IPS DF 19.7 (cell line): Measurements from ENCODE around the gene SYPL2.
"Not testable (repeated sequence)": the region's sequence is repeated elsewhere in the genome, so short reads cannot be mapped to it uniquely, and the experiment has no call there.

Experiments
- DNase-seq: peaks from one replicate; pipeline ENCODE4 v3.0.0-alpha.2; 2013; ENCODE audit warnings: low read depth, low spot score

The SYPL2 gene

DNA sequence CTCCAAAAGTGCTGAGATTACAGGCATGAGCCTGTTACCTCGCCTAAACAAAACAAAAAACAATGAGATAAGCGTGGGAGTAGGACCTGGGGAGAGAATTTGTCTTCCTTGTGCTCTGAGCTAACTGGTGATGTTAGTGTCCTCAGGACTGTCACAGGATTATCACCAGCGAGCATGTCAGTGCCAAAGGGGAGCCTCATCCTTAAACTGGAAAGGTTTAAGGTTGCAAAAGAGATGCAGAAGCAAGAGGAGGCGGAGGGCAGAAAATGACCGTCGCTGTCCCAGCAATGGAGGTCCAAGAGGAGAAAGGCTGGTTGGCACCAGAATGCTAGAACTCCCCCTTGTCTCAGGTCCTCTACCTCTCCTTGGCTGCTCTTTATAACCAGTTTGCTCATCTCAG lies 3.9 kb downstream of the SYPL2 start:
- no peak for DNase-seq

DNA sequence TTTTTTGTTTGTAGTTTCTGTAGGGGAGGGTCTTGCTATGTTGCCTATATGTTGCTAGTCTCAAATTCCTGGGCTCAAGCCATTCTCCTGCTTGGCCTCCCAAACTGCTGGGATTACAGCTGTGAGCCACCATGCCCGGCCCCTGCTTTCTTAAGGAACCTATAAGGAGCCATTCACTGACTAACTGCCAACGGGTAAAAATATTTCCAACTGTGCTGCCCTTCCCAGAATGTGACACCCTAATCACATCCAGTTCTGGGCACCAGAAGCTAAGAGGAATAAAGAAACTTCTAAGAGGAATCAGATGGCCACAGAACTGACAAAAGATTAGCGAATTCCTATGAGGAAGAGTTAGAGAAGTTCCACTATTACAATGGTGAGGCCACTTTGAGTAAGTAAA lies 6.4 kb downstream of the SYPL2 start:
- no peak for DNase-seq

DNA sequence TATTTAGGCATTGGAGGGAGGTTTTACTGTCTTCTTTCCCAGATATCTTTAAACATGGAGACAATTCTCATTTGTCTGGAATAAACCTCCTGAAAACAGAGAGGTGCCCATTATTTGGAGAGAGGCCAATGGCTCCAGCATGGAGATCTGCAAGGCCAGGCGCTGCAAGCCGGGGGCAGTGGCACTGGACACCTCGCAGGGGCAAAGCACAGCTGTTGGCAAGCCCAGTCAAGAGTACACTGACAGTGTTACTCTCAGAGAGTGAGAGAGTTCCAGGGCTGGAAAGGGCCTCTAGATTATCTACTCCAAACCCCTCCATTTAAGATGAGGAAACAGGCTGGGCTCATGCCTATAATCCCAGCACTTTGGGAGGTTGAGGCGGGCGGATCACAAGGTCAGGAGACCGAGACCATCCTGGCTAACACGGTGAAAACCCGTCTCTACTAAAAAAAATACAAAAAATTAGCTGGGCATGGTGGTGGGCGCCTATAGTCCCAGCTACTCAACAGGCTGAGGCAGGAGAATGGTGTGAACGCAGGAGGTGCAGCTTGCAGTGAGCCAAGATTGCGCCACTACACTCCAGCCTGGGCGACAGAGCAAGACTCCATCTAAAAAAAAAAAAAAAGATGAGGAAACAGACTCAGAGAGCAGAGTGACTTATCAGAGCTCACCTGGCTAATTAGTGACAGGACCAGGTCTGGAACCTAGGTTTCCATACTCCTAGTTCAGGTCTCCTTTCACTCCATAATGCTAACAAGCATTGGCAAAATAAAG lies 7.1 kb downstream of the SYPL2 start:
- DNase-seq: not testable (repeated sequence)

DNA sequence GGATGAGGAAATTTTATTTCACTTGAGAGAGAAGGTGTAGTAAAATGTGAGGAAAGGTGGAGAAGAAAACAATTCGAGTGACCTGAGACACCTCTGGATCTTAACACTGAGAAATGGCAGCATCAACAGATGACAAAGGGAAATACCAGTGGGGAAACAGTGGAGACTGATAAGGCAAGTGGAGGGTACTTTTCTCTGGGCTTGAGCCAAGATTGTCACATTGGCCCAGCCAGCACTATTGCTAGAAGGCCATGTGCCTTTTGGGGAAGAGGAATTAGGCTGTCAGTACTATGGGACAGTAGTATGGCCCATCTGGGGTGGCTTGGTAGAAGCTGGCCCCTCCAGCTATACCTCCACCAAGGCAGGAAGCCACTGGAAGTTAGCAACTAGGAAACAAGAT lies 8.4 kb downstream of the SYPL2 start:
- no peak for DNase-seq

DNA sequence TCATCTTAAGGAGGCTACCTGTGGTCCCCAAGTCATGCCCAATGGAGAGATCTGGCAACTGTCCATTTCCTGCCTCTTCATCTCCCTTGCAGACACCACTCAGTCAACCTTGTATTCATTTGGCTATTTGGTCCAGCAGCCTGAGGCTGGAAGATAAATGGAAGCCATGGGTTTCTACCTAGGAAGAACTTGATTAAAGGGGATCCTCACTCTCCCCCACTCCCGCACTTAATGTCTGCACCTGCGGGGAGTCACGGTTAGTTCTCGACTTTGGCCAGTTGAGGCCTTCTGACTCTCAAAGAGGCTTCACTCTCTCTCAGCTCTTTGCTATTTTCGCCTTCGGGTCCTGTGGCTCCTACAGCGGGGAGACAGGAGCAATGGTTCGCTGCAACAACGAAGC lies 8.9 kb downstream of the SYPL2 start:
- no peak for DNase-seq

DNA sequence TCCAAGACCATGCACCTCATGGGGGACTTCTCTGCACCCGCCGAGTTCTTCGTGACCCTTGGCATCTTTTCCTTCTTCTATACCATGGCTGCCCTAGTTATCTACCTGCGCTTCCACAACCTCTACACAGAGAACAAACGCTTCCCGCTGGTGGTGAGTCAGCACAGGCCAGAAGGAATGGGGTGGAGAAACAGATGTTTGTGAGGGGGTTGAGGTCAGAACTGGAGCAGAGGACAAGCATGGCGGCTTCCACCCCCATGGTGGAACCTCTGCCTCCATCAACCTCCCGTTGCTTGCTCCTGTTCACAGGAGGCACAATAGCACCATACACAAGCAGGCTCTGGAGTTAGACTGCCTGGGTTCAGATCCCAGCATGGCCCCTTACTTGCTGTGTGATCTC lies 10.5 kb downstream of the SYPL2 start:
- no peak for DNase-seq

DNA sequence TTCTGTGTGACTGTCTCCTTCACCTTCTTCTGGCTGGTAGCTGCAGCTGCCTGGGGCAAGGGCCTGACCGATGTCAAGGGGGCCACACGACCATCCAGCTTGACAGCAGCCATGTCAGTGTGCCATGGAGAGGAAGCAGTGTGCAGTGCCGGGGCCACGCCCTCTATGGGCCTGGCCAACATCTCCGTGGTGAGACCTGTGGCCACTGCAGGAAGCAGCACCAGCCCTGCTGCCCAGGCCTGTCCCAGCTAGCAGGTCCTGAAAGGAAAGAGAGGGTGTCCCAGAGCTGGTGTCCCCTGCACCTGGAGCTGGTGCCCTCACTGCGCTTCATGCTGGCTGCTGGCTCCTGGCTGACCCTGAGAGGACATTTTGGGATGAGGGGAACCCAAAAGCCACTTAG lies 11.5 kb downstream of the SYPL2 start:
- DNase-seq: no peak

DNA sequence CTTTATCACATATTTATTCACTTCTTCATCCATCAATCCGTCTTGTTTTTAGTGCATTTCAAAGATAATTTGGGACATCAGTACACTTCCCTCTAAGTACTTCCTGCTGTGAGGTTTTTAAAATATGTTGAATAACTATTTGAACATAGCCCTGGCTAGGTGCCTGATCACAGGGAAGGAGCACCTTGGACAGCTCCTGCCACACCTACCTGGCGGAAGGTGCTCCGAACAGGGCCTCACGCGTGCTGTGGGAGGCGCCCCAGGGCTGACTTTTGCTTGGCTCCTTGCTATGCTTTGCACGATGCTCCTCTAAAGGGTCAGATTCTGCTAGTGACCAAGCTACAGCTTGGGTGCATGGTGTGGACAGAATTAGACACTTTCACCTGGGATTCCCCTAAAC lies 12.5 kb downstream of the SYPL2 start:
- DNase-seq: no peak

DNA sequence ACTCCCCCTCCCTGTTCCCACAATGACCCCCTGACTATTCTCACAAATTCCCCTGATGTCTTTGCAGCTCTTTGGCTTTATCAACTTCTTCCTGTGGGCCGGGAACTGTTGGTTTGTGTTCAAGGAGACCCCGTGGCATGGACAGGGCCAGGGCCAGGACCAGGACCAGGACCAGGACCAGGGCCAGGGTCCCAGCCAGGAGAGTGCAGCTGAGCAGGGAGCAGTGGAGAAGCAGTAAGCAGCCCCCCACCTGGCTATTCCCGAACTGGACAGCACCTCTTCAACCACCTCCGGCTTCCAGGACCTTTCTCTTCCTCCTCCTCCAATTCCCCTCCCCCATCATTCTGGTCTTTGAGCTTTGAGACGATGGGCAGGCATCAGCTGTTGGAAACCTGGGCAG lies 13.0 kb downstream of the SYPL2 start:
- DNase-seq: no peak

DNA sequence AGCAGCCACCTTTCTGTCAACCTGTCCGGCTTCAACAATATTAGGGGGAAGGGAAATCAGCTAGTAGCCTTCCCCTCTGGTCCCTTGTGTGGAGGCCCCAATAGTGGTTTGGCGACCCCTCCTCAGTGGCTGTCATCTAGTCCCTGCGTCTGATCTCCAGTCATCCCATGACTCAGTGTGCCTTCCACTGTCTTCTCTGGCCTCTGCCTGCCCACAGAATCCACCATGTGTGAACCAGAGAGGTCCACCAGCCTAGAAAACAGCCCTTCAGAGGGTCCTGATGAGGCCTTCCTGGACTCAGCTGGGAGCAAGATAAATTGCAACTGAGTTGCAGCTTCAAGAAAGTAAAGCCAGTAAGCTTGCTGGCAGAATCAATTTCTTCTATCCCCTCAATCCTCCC lies 13.6 kb downstream of the SYPL2 start:
- DNase-seq: no peak

DNA sequence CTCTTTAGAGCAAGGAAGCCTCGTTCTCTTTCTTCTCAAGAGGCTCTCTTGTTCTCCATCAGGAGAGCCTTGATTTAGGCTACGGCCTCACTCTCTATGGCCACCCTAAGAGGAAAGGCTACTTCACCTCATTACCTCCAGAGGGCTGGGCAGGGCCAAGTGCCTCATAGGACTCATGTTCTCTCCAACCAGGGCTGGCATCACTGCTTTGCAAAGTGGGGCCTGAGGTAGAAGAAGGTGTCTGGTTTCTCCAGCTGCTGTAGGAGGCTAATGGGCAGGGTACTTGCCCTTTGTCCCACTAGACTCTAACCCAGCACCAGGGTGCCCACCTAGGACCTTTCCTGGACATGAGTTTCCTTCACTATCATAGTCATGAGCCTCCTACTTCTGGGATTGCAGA lies 15.3 kb downstream of the SYPL2 start:
- DNase-seq: no peak

DNA sequence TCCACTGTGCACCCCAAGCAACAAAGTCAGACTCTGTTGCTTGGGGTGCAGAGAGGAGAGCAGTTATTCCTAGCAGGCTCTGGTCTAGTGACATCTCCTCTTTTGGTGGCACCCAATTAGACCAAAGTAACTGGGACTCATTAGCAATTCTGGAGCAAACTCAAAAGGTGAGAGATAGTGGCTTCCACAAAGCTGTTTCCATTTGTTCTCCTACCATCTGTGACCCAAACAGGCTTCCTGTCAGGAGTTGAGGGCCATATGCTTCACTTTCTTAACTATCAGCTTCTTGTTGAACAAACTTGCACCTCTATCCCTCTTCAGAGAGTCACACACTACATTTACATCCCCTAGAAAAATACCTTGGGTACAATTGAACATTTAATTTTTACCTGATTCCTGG lies 15.9 kb downstream of the SYPL2 start:
- DNase-seq: no peak

DNA sequence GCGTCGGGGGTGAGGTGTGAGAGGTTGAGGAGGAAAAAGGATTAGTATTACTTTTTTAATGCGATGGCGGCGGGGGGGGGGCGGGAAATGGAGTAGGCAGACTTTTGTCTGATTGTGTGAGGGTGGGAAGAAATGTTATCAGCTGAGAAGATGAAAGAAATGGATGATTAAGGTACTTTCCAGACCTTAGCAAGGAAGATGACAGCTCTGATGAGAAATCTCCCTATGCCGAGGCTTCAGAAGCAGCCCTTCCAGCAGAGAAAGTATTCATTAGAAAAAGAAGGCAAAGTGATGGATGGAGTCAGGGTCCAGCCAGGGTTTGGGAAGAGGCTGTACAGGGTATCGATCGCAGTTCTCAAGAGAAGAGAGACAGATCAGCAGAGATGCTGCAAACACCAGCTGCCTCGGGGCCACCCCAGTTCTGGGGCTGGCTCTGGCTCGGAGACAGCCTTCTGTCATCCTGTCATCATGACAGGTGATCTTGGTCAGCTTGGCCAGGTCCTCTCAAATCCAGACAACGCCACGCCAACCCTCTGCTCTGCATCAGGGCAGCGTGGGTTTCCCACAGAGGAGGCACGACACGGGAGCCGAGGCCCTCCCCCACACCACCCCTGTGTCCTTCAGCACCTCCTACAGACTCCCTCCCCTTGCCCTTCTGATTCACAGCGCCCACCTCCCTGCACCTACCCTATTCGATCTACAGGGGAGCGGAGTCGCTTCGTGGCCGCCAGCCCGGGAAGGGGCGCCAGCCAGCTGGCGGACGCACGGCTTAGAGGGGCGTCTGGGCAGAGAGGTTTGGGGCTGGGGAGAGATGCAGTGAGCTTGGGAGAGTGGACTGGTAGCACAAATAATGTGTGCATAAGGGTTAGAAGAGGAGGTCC lies 16.7 kb downstream of the SYPL2 start:
- no peak for DNase-seq

DNA sequence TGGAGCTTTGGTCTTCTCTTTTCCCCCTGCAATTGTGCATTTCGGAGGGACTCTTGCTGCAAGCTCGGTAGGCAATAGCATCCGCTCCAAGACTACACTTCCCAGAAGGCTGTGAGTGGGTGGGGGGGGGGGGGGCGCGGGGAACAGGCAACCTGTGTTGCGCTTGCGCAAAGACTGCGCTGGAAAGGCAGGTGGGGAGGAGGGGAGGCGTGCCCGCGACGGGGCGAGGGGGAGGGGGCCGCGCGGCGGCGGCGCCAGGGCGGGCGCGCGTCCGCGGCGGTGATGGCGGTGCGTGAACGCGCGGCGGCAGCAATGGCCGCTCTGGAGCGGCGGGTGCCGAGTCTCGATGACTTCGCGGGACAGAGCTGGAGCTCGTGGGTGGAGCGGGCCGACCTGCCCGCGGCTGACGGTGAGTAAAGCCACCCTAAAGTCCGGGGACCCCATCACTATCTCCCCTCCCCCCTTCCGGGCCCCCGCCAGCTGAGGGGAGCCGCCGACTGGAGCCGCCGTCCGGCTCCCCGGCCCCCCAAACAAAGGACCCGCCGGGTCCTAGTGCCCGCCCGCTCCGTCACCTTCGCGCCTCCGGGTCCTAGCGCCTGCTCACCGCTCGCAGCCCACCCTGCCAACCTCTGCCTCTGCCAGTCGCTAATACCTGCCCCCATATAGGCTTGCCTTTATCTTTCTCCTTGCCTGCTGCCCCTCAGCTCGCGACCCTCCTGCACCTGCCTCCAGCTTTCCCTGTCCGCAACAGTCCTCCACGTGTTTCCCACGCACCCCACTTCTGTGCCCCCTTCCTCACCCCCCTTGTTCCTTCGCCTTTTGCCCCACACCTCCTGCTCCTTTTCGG lies 17.5 kb downstream of the SYPL2 start, which contains the start of gene ATXN7L2:
ATXN7L2 (plus strand) TSS at position 234 of the 847 bp plus-strand sequence; CDS start at position 283, 49 bp downstream.
- no peak for DNase-seq

DNA sequence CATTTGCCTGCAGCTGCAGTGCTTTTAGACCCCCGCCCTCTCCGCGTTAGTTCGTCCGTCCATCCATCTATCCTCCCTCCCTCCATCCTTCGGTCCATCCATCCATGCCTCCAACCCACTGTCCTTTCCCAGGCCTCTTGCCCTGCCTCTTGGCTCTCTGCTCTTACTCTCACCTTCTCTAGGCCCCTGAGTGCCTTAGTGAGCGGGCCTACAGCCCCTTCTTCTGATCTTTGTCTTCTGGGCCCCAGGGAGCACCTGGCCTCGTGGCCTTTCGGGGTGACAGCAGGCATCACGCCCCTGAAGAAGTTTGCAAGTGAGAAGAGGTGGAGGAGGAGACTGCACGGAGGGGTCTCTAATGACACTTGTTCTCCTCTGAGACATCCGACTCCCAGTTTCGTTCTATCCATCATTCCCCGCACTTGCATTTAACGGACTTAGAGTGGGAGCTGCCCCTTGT lies 18.2 kb downstream of the SYPL2 start:
- DNase-seq: no peak

DNA sequence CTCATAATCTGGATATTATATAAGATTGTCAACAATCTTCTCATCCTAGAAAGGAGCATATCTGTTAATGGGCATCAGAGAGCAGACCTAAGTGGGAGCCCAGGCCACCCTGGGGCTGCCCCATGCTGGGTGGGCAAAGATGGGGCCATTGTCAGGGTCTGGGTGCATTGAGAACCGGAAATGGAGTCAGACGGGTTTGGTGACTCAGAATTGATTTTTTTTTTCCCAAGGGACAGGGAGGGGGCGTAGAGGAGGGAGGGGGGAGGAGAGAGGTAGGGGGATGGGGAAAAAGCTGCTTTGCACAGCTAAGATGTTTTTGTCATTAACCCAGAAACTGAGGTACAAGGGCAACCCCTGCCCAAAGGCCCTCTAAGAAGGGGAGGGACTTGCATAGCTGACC lies 18.7 kb downstream of the SYPL2 start:
- no peak for DNase-seq

DNA sequence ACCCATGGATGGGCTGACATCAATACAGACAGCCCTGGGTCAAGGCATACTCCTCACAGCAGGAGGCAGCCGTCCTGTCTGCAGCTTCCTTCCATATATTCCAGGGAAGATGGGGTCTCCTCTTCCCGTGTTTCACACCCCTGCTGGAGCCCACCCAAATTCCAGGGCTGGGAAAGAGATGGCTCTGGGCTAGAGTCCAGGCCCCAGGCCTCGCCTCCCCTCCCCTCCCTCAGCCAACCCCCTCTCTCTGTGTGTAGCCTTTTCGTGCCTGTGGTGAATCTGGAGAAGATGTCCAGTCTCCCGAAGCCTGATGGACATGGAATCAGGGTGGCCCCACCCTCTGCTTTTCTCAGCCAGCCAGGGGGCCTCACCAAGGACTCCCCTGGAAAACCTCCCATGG lies 20.9 kb downstream of the SYPL2 start:
- DNase-seq: no peak

DNA sequence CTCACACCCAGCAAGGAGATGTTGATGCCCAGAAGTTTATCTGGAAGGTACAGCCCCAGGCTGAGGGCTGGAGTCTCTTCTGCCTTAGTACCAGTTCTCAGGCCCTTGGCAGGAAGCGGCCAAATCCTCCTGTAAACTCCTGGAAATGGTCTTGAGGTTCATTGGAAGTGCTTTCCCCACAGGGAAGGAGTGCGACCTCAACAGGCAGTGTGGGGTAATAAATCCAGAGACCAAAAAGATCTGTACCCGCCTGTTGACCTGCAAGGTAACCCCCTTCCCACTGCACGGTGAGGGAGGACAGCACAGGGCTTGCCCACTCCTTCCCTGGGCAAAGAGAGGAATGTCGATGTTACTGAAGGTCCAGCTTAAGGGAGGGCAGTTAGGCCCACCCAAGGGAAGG lies 21.9 kb downstream of the SYPL2 start:
- no peak for DNase-seq

DNA sequence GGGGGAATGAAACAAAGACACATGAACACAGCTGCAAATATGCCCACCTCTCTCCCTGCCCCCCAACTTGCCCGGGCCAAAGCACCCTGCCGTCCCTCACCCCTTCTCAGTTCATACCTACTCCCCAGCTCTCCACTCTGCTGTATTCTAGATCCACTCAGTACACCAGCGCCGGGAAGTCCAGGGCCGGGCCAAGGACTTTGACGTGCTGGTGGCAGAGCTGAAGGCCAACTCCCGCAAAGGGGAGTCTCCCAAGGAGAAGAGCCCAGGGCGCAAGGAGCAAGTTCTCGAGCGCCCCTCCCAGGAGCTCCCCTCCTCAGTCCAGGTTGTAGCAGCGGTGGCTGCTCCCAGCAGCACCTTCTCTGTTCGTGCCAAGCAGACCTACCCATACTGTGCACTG lies 22.4 kb downstream of the SYPL2 start:
- no peak for DNase-seq

DNA sequence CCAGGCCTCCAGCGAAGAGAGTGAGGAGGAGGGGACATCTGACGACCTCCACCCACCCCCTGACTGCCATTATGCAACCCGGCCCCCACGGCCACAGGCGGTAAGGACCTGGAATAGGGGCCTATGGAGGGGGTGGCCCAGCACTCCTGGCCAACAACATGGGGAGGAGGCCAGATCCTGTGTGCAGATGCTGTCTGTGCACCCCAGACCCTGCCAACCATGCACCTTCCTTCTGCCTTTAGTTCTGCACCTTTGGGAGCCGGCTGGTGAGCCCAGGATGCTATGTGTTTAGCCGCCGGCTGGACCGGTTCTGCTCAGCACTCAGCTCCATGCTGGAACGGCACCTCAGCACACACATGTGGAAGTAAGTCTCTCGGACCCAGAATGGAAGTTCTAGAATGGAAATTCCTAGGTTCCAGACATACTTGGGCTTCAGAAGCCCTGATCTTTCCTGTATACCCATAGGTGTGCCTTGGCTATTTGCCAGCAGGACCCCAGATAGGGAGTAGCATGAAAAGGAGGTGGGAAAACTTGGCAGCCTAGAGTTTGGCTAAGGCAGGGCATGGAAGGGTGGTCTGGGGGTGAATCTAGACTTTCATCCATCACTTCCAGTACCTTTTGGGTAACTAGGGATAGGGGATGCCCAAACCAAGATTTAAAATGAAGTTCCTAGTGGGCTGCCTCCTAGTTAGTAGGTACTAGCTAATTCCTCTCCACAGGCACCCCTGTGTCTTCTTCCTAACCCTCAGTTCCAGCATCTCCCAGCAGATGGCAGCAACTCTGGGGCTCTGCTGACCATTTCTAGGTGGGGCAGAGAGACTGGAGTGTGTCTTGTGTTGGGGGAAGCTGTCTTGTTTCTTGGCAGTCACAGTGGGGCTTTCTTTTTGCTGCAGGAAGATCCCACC lies 23.9 kb downstream of the SYPL2 start:
- no peak for DNase-seq

DNA sequence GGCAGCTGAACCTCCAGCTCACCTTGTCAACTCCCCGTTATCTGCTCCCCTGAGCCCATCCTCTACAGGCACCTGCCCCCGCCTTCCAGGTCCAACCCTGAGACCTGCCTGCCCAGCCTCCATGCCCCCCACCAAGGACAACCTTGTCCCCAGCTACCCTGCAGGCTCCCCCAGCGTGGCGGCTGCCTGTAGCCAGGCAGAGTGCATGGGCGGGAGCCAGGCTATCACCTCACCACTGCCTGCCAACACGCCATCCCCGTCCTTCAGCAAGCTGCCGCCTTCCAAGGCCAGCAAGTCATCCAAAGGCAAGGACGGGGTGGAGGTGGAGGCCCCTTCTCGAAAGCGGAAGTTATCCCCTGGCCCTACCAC lies 24.6 kb downstream of the SYPL2 start:
- DNase-seq: no peak
